Keratinocyte (primary cell): Measurements from ENCODE around the gene HPX.

Source experiments
- EZH2 ChIP-seq: IDR thresholded peaks from one replicate; pipeline ENCODE4 v1.6.1; 2012; ENCODE audit warnings: inconsistent platforms, mild to moderate bottlenecking, low read length, moderate library complexity
- TF ChIP-seq, protein P1 (sequence below), 3 experiments: IDR thresholded peaks in 1 of 3; conservative IDR thresholded peaks in 1 of 3; optimal IDR thresholded peaks in 1 of 3; 2 replicates in 2 of 3; 3 replicates in 1 of 3; pipeline versions ENCODE3 to v1.5.1; 2011; ENCODE audit warnings: low read length in 3 of 3, mild to moderate bottlenecking in 3 of 3, moderate library complexity in 2 of 3, control low read depth in 1 of 3, inconsistent platforms in 1 of 3; ENCODE audit not compliant: insufficient read depth in 2 of 3; ENCODE audit errors: extremely low read depth in 1 of 3

DNA sequence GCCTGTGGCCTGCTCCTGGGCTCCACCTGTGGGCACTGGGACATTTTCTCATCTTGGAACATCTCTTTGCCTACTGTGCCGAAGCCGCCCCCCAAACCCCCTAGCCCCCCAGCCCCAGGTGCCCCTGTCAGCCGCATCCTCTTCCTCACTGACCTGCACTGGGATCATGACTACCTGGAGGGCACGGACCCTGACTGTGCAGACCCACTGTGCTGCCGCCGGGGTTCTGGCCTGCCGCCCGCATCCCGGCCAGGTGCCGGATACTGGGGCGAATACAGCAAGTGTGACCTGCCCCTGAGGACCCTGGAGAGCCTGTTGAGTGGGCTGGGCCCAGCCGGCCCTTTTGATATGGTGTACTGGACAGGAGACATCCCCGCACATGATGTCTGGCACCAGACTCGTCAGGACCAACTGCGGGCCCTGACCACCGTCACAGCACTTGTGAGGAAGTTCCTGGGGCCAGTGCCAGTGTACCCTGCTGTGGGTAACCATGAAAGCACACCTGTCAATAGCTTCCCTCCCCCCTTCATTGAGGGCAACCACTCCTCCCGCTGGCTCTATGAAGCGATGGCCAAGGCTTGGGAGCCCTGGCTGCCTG lies 49.2 kb downstream of the HPX start:
- TF ChIP-seq EZH2, result no peak
- TF ChIP-seq, protein P1, sequence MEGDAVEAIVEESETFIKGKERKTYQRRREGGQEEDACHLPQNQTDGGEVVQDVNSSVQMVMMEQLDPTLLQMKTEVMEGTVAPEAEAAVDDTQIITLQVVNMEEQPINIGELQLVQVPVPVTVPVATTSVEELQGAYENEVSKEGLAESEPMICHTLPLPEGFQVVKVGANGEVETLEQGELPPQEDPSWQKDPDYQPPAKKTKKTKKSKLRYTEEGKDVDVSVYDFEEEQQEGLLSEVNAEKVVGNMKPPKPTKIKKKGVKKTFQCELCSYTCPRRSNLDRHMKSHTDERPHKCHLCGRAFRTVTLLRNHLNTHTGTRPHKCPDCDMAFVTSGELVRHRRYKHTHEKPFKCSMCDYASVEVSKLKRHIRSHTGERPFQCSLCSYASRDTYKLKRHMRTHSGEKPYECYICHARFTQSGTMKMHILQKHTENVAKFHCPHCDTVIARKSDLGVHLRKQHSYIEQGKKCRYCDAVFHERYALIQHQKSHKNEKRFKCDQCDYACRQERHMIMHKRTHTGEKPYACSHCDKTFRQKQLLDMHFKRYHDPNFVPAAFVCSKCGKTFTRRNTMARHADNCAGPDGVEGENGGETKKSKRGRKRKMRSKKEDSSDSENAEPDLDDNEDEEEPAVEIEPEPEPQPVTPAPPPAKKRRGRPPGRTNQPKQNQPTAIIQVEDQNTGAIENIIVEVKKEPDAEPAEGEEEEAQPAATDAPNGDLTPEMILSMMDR (optimal IDR thresholded peaks at IDR 0.05 in 1 of 3, IDR thresholded peaks at IDR 0.05 in 1 of 3, conservative IDR thresholded peaks at IDR 0.05 in 1 of 3; ENCODE audit: extremely low read depth in 1 of 3, insufficient read depth in 2 of 3, low read length in 3 of 3), result no peak
